CD14-positive monocyte (primary cell): ENCODE measurements around the gene VWA7. TPM values are rescaled to one million over a fixed set of nuclear protein-coding genes. Genes with fewer than 3 reads are reported as not detected.

Experiments used
- DNase-seq, 3 donors: peaks; one replicate each; pipeline ENCODE4 v3.0.0-alpha.2; 2011 to 2022
- H2AFZ ChIP-seq: 2 replicates; pipeline ENCODE4 v1.6.0; 2012; ENCODE audit warnings: mild to moderate bottlenecking, low read depth, low read length, inconsistent platforms; ENCODE audit not compliant: insufficient read depth, poor library complexity, severe bottlenecking
- H3K27ac ChIP-seq, 2 donors: 1 replicate in 1 of 2; 2 replicates in 1 of 2; pipeline ENCODE4 v1.5.1; 2012 to 2013; ENCODE audit warnings: low read length in 2 of 2, control low read depth in 1 of 2, inconsistent platforms in 1 of 2, low read depth in 1 of 2, mild to moderate bottlenecking in 1 of 2
- H3K27me3 ChIP-seq, 2 donors: one replicate each; pipeline versions ENCODE4 v1.6.0 to v1.6.1; 2011 to 2013; ENCODE audit warnings: low read length in 2 of 2; ENCODE audit not compliant: control insufficient read depth in 2 of 2, insufficient read depth in 2 of 2
- H3K36me3 ChIP-seq, 2 donors: replicated peaks in 1 of 2; 1 replicate in 1 of 2; 2 replicates in 1 of 2; pipeline versions ENCODE4 v1.5.1 to v1.6.1; 2012 to 2013; ENCODE audit warnings: low read length in 2 of 2, control low read depth in 1 of 2, inconsistent platforms in 1 of 2, mild to moderate bottlenecking in 1 of 2; ENCODE audit not compliant: insufficient read depth in 2 of 2, control insufficient read depth in 1 of 2
- H3K4me1 ChIP-seq, 2 donors: 1 replicate in 1 of 2; 2 replicates in 1 of 2; pipeline versions ENCODE4 v1.5.1 to v1.6.1; 2012 to 2013; ENCODE audit warnings: low read length in 2 of 2, control low read depth in 1 of 2, inconsistent platforms in 1 of 2, mild to moderate bottlenecking in 1 of 2, moderate library complexity in 1 of 2; ENCODE audit not compliant: insufficient read depth in 2 of 2, control insufficient read depth in 1 of 2
- H3K4me2 ChIP-seq: replicated peaks from 2 replicates; pipeline ENCODE3; 2012; ENCODE audit warnings: low read length, moderate library complexity, mild to moderate bottlenecking; ENCODE audit not compliant: poor library complexity, severe bottlenecking; ENCODE audit errors: extremely low read depth
- H3K4me3 ChIP-seq, 3 experiments: fragments of 200-600 bp in 1 of 3; sonication (generic) in 1 of 3; replicated peaks in 1 of 3; 1 replicate in 2 of 3; 2 replicates in 1 of 3; pipeline ENCODE4 v1.5.1; 2011 to 2013; ENCODE audit warnings: low read length in 3 of 3, mild to moderate bottlenecking in 3 of 3, control low read depth in 2 of 3, low read depth in 2 of 3, inconsistent platforms in 1 of 3, moderate library complexity in 1 of 3
- H3K79me2 ChIP-seq: 2 replicates; pipeline ENCODE4 v1.6.0; 2012; ENCODE audit warnings: mild to moderate bottlenecking, control low read depth, inconsistent platforms, low read length, moderate library complexity; ENCODE audit not compliant: insufficient read depth
- H3K9ac ChIP-seq: 2 replicates; pipeline ENCODE4 v1.6.0; 2017; ENCODE audit warnings: low read length, mild to moderate bottlenecking; ENCODE audit not compliant: insufficient read depth, poor library complexity, severe bottlenecking
- H3K9me3 ChIP-seq, 2 donors: replicated peaks in 1 of 2; 1 replicate in 1 of 2; 2 replicates in 1 of 2; pipeline versions ENCODE4 v1.5.1 to v1.6.1; 2012 to 2013; ENCODE audit warnings: low read length in 2 of 2, control low read depth in 1 of 2; ENCODE audit not compliant: control insufficient read depth in 1 of 2, insufficient read depth in 1 of 2
- H4K20me1 ChIP-seq: 2 replicates; pipeline ENCODE4 v1.6.0; 2012; ENCODE audit warnings: mild to moderate bottlenecking, low read length, control low read depth, moderate library complexity; ENCODE audit not compliant: insufficient read depth
- H3K27ac Mint-ChIP-seq, 7 donors: one replicate each; pipeline ENCODE4 v1.8.0; 2020; ENCODE audit warnings: mild to moderate bottlenecking in 7 of 7, mixed read lengths in 7 of 7, moderate library complexity in 6 of 7, inconsistent platforms in 2 of 7
- H3K27me3 Mint-ChIP-seq, 3 donors: one replicate each; pipeline ENCODE4 v1.8.0; 2021 to 2022; ENCODE audit warnings: low read depth in 3 of 3, mild to moderate bottlenecking in 3 of 3, mixed read lengths in 3 of 3, moderate library complexity in 3 of 3, inconsistent platforms in 1 of 3
- H3K36me3 Mint-ChIP-seq, 2 donors: one replicate each; pipeline ENCODE4 v1.8.0; 2020; ENCODE audit warnings: mixed read lengths in 2 of 2, inconsistent platforms in 1 of 2, mild to moderate bottlenecking in 1 of 2
- H3K4me1 Mint-ChIP-seq: one replicate; pipeline ENCODE4 v1.8.0; 2020; ENCODE audit warnings: mild to moderate bottlenecking, mixed read lengths
- H3K4me3 Mint-ChIP-seq, 2 donors: one replicate each; pipeline ENCODE4 v1.8.0; 2020; ENCODE audit warnings: mild to moderate bottlenecking in 2 of 2, mixed read lengths in 2 of 2, moderate library complexity in 1 of 2
- H3K9me3 Mint-ChIP-seq, 7 donors: one replicate each; pipeline ENCODE4 v1.8.0; 2020 to 2022; ENCODE audit warnings: mixed read lengths in 7 of 7, mild to moderate bottlenecking in 6 of 7, moderate library complexity in 6 of 7, inconsistent platforms in 2 of 7
- WGBS: methylation state at CpG from one replicate; pipeline ENCODE4 v1.1.5; 2013; ENCODE audit warnings: missing lambda C conversion rate; ENCODE audit not compliant: insufficient coverage; 5-methylcytosine and 5-hydroxymethylcytosine counted together
- intact Hi-C, 2 donors: fragments of 100-400 bp; cut with micrococcal nuclease; formaldehyde crosslinking; loops; one replicate each; pipeline versions ENCODE4 v1.15.0 to v1.15.1; 2023
- polyA plus RNA-seq, 3 donors: library from polyadenylated mRNA; depleted of rRNA in 1 of 3; unstranded in 2 of 3; stranded (reverse) in 1 of 3; fragments of 300-500 nt in 2 of 3; fragments of >200 nt in 1 of 3; fragmentation: Illumina TruSeq in 2 of 3; gene quantifications; 1 replicate in 2 of 3; 2 replicates in 1 of 3; pipeline ENCODE4 v1.2.3, GENCODE V29; 2012 to 2021
- TF ChIP-seq, protein P1 (sequence below): fragments of 200-600 bp; IDR thresholded peaks from one replicate; pipeline ENCODE4 v1.8.0; 2022; ENCODE audit warnings: antibody characterized with exemption, mild to moderate bottlenecking

The VWA7 gene
- polyA plus RNA-seq, 3 donors, result 0.57 TPM; not detected in 2

DNA sequence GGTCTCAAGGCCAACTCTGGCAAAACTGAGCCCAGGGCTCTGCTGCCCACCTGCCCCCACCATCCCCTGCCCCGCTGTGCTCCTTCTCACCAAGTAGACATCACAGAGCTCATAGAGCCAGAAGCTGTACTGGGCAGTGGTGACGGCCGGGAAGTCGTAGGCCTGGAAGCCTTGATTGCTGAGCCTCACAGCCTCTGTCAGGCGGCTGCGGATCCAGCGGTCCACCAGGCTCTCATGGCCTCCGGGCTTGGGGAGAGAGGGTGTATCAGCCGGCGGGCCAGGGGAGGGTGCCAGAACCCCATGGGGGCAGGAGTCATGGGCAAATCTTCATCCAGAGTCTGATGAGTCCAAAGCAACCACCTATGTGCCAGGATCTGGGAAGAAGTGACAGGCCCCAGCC lies 2.8 kb upstream of the VWA7 start:
- no peaks in the 10 kb centered on the region for H3K79me2 ChIP-seq
- H3K9me3 Mint-ChIP-seq, result no peaks in the 10 kb centered on the region
- H3K4me2 ChIP-seq, result no peak overlapping the region
- H3K36me3 ChIP-seq, result peaks cover 63 to 71% of the 10 kb centered on the region in 2 donors
- peak overlapping the region in 1 of 2 donors; percentile 26 for H3K27ac ChIP-seq
- H3K4me1 Mint-ChIP-seq, result peaks cover 15% of the 10 kb centered on the region
- H3K9me3 ChIP-seq, result no peaks in the 10 kb centered on the region
- H3K27ac Mint-ChIP-seq, result peak overlapping the region in 2 of 7 donors; percentile 7 to 20
- no peak for DNase-seq
- H4K20me1 ChIP-seq, result no peaks in the 10 kb centered on the region
- no peak overlapping the region for H2AFZ ChIP-seq
- peaks cover 54 to 74% of the 10 kb centered on the region in 2 donors for H3K36me3 Mint-ChIP-seq
- no peak overlapping the region for H3K4me3 Mint-ChIP-seq
- peaks cover 13 to 15% of the 10 kb centered on the region in 2 donors for H3K4me1 ChIP-seq
- H3K27me3 Mint-ChIP-seq, result peaks cover 2 to 3% (median 3%) of the 10 kb centered on the region in 3 donors
- TF ChIP-seq, protein P1, sequence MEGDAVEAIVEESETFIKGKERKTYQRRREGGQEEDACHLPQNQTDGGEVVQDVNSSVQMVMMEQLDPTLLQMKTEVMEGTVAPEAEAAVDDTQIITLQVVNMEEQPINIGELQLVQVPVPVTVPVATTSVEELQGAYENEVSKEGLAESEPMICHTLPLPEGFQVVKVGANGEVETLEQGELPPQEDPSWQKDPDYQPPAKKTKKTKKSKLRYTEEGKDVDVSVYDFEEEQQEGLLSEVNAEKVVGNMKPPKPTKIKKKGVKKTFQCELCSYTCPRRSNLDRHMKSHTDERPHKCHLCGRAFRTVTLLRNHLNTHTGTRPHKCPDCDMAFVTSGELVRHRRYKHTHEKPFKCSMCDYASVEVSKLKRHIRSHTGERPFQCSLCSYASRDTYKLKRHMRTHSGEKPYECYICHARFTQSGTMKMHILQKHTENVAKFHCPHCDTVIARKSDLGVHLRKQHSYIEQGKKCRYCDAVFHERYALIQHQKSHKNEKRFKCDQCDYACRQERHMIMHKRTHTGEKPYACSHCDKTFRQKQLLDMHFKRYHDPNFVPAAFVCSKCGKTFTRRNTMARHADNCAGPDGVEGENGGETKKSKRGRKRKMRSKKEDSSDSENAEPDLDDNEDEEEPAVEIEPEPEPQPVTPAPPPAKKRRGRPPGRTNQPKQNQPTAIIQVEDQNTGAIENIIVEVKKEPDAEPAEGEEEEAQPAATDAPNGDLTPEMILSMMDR, result no peak
- H3K9ac ChIP-seq, result no peak overlapping the region
- 98% methylated on average over 9 of the region's 10 CpGs for WGBS
- intact Hi-C loops, result no loop called here
- H3K4me3 ChIP-seq, result no peak overlapping the region
- no peaks in the 10 kb centered on the region for H3K27me3 ChIP-seq

DNA sequence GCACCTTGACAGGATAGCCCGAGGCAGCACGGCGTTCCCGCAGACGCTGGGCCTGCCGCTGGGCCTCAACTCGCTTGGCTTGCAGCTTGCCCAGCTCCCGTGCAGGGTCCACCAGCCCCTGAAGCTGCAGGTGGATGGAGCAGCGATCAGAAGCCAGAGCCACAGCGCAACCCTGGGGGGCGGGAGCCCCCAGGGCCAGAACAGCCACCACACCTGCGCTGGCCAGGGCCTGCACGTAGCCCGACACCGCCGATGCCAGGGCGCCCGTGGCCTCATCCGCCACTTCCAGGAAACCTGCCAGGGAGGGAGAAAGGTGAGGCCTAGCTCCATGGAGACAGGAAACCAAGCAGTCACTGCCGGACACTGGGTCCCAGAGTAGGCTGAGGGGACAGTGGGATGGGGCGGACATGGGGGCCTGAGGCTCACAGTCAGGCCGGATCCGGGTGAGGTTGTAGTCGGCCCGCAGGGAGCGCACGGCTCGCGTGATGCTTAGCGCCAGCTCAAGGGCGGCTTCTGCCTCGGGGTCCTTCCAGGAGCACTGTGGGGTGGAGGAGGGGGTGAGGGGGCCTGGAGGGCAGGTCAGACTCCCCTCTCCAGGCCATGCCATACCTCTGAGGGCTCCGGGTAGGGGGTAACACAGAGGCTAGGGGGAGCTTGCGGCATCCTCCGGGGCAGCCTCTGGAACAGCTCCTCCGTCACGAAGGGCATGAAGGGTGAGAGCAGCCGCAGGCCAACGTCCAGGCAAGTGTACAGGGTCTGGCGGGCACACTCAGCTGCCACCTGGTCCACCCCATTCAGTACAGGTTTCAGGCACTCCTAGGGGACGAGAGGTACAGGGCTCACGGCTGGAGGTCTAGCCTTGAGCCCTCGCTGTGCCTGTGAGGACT lies 2.1 kb upstream of the VWA7 start:
- Histone ChIP-seq H3K79me2 (no peaks in the 10 kb centered on the region), H3K4me2 (no peak overlapping the region), H3K9ac (no peak overlapping the region), H3K36me3 (peaks cover 56 to 64% of the 10 kb centered on the region in 2 donors), H3K4me1 (peaks cover 13 to 15% of the 10 kb centered on the region in 2 donors), H3K27ac (no peak overlapping the region), H3K4me3 (no peak overlapping the region), H3K27me3 (no peaks in the 10 kb centered on the region), H3K9me3 (no peaks in the 10 kb centered on the region), H2AFZ (no peak overlapping the region), H4K20me1 (no peaks in the 10 kb centered on the region)
- no peaks in the 10 kb centered on the region for H3K9me3 Mint-ChIP-seq
- intact Hi-C loops, result no loop called here
- no peak overlapping the region for H3K4me3 Mint-ChIP-seq
- peaks cover 47 to 67% of the 10 kb centered on the region in 2 donors for H3K36me3 Mint-ChIP-seq
- peak overlapping the region in 1 of 7 donors; percentile 7 for H3K27ac Mint-ChIP-seq
- 96% methylated on average over 21 of the region's 43 CpGs for WGBS
- no peak for DNase-seq
- peaks cover 15% of the 10 kb centered on the region for H3K4me1 Mint-ChIP-seq
- H3K27me3 Mint-ChIP-seq, result peaks cover 2 to 3% (median 3%) of the 10 kb centered on the region in 3 donors
- TF ChIP-seq, protein P1, result no peak
